ENCODE results near the gene TREML4. TPM values are rescaled to one million over a fixed set of nuclear protein-coding genes. Genes with fewer than 3 reads are reported as not detected.

The TREML4 gene
- total RNA-seq, 1 experiment from 2014 or later, result not detected

DNA sequence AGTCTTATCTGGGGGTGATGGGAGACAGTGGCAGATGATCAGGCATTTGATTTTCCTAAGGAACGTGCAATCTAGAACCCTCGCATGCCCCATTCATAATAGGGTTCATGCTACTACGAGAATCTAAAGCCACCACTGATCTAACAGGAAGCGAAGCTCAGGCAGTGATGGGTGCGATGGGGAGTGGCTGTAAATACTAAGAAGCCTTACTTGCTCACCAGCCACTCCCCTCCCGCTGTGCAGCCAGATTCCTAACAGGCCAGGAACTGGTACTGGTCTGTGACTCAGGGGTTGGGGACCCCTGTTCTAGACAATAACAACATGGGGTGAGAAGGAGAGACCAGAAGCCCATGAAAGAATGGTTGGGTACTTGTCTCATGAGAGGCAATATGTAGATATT is 4.5 kb downstream of the TREML4 start (continued):
- no peak for TF ChIP-seq RAD21 (IDR thresholded peaks at IDR 0.05; ENCODE audit: low read depth)

DNA sequence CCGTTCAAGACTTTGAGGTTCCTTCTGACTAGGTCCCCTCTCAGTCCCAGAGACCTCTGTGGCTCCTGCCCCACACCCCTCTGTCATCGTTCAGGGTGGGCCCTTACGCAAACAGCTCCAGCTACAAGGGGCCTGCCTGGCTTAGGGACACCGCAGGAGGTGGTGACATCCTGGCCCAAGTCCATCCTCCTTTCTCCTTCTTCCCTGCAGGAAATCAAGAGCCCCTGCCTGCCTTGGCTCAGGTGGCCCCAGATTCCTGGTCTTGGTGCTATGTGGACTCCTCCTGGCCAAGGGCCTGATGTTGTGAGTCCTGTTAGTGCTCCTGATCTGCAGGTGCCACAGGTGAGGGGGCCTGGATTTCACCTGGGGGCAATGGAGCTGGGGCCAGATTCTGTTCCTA is 8.1 kb downstream of the TREML4 start:
- DNase-seq (ENCODE audit: low read depth, low spot score), result no peak
- no TSS peak for BruUV-seq (replicated peaks)
- ChIA-PET RAD21 (ENCODE audit: low non-redundant PET in 1 of 2, low total read pairs in 2 of 2, uncharacterized antibody in 2 of 2, unreplicated experiment in 2 of 2) (no interaction called here), CTCF (no interaction called here), POLR2A (no interaction called here)
- intact Hi-C loops (cut with micrococcal nuclease), result no loop called here
- no peak for TF ChIP-seq CTCF (IDR thresholded peaks at IDR 0.05 in 2 of 3, conservative IDR thresholded peaks at IDR 0.05 in 1 of 3; ENCODE audit: borderline replicate concordance in 1 of 3, insufficient read depth in 1 of 3, low read depth in 2 of 3, low read length in 2 of 3)
- no peak for TF ChIP-seq EZH2phosphoT487 (IDR thresholded peaks at IDR 0.05; ENCODE audit: borderline replicate concordance)
- TF ChIP-seq, protein P1, sequence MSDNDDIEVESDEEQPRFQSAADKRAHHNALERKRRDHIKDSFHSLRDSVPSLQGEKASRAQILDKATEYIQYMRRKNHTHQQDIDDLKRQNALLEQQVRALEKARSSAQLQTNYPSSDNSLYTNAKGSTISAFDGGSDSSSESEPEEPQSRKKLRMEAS (IDR thresholded peaks at IDR 0.05), result no peak
- TF ChIP-seq JUND (IDR thresholded peaks at IDR 0.05), result no peak
- no peak for TF ChIP-seq CBX3 (IDR thresholded peaks at IDR 0.05; ENCODE audit: low read depth)
- TF ChIP-seq EGR1 (IDR thresholded peaks at IDR 0.05; ENCODE audit: low read depth), result no peak
- no peak for TF ChIP-seq ZNF274 (IDR thresholded peaks at IDR 0.05; ENCODE audit: low read depth, low read length)
- no peak for TF ChIP-seq SRF (IDR thresholded peaks at IDR 0.05; ENCODE audit: low read depth)
- no peak for TF ChIP-seq POLR2AphosphoS5 (IDR thresholded peaks at IDR 0.05; ENCODE audit: low read depth, low read length)
- TF ChIP-seq REST (IDR thresholded peaks at IDR 0.05; ENCODE audit: low read depth), result no peak
- no peak for TF ChIP-seq POLR2A (IDR thresholded peaks at IDR 0.05; ENCODE audit: borderline replicate concordance, extremely low read depth, insufficient read depth, insufficient read length)
- no peak for TF ChIP-seq TCF7L2 (IDR thresholded peaks at IDR 0.05; ENCODE audit: borderline replicate concordance, extremely low read depth, insufficient read depth, insufficient read length)
- no peak for TF ChIP-seq FOSL1 (IDR thresholded peaks at IDR 0.05; ENCODE audit: low read depth)
- ATAC-seq, result no peak
- no peak overlapping the region for H3K4me2 ChIP-seq (ENCODE audit: low read length)
- H3K9ac ChIP-seq (ENCODE audit: low read length), result no peak overlapping the region
- no peaks in the 10 kb centered on the region for H4K20me1 ChIP-seq (ENCODE audit: insufficient read depth)
- H3K27ac ChIP-seq (ENCODE audit: low read depth, low read length), result no peak overlapping the region
- no peak overlapping the region for H3K4me3 ChIP-seq (replicated peaks in 1 of 2; ENCODE audit: low read depth in 1 of 2, low read length in 2 of 2)
- no peaks in the 10 kb centered on the region for H3K4me1 ChIP-seq (ENCODE audit: control insufficient read depth in 1 of 2, insufficient read depth in 2 of 2, low read length in 2 of 2)
- peaks cover 51% of the 10 kb centered on the region for H3K27me3 ChIP-seq (ENCODE audit: insufficient read depth, low read length)
- H3K79me2 ChIP-seq (ENCODE audit: insufficient read depth, low read length), result no peaks in the 10 kb centered on the region
- H3K9me3 ChIP-seq (ENCODE audit: control insufficient read depth in 1 of 2, insufficient read depth in 1 of 2, low read depth in 1 of 2, low read length in 2 of 2), result no peaks in the 10 kb centered on the region
- H3K9me2 ChIP-seq (ENCODE audit: insufficient read depth), result no peaks in the 10 kb centered on the region
- H3K36me3 ChIP-seq (ENCODE audit: control insufficient read depth in 1 of 2, insufficient read depth in 2 of 2, low read length in 2 of 2), result no peaks in the 10 kb centered on the region
- H2AFZ ChIP-seq (ENCODE audit: low read depth, low read length, poor library complexity, severe bottlenecking), result no peak overlapping the region
